ENCODE measurements around the gene ARHGEF3.

DNA sequence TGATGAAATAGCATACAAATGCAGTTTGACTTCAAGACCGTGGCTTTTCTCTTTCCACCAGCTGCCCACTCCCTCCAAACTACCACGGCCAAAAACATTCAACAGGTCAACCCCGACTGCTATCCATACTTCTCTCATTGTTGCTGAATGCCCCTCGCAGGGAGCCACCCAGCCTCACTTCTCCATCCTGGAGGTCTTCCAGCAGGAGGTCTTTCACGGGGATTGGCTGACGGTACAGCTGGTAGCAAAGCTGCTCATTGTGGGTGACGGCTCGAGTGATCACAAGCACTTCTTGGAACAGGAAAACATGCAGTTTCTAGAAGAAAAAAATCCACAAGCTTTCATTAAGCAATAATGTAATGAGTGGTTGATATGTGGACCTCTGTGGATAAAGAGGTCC is 69.6 kb downstream of the ARHGEF3 start:
- TF ChIP-seq, protein P1, sequence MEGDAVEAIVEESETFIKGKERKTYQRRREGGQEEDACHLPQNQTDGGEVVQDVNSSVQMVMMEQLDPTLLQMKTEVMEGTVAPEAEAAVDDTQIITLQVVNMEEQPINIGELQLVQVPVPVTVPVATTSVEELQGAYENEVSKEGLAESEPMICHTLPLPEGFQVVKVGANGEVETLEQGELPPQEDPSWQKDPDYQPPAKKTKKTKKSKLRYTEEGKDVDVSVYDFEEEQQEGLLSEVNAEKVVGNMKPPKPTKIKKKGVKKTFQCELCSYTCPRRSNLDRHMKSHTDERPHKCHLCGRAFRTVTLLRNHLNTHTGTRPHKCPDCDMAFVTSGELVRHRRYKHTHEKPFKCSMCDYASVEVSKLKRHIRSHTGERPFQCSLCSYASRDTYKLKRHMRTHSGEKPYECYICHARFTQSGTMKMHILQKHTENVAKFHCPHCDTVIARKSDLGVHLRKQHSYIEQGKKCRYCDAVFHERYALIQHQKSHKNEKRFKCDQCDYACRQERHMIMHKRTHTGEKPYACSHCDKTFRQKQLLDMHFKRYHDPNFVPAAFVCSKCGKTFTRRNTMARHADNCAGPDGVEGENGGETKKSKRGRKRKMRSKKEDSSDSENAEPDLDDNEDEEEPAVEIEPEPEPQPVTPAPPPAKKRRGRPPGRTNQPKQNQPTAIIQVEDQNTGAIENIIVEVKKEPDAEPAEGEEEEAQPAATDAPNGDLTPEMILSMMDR (IDR thresholded peaks at IDR 0.05; ENCODE audit: poor library complexity): no peak
- TF ChIP-seq EZH2 (IDR thresholded peaks at IDR 0.05; ENCODE audit: borderline replicate concordance) (no peak), EZH2phosphoT487 (IDR thresholded peaks at IDR 0.05; ENCODE audit: low read depth, severe bottlenecking, unreplicated experiment) (no peak)
